Activated CD4-positive, alpha-beta T cell treated with anti-CD3 and anti-CD28 coated beads for 24 hours (primary cell): ENCODE data around the gene RALGAPA2.
A peak's percentile ranks its signal among the peaks of the same experiment; 100 is the strongest.

Experiments used
- DNase-seq, 2 donors: peaks; one replicate each; pipeline ENCODE4 v3.0.0-alpha.2; 2020; ENCODE audit warnings: low read depth in 2 of 2

RALGAPA2 gene

GRCh38 chr20:20404633-20405032, 307.8 kb downstream of the RALGAPA2 start:
- DNase-seq, result no peak

- no peak for DNase-seq
Measured at GRCh38 chr20:20401991-20402390, 310.5 kb downstream of the RALGAPA2 start.

- DNase-seq, result no peak
Measured at GRCh38 chr20:20399531-20400500, 312.6 kb downstream of the RALGAPA2 start.

- no peak for DNase-seq
Measured at GRCh38 chr20:20398123-20398522, 314.3 kb downstream of the RALGAPA2 start.

DNA sequence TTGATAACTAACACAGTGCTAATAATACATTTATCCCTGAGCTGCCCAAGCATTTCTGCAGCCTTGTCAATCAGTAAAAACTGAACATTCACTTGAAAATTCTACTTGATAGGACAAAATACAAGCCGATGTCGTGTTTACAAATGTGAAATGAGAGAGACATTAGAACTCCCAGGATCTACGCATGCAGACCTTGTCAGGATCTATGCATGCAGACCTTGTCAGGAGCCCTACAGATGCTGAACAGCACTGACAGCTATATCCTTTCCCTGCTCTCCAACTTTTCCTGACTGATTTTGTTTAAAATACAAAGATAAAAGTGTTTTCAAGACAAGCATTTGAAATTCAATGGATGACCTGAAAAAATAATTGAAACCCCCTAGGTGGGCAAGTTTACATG, 315.6 kb downstream of the RALGAPA2 start:
- DNase-seq, result no peak

DNA sequence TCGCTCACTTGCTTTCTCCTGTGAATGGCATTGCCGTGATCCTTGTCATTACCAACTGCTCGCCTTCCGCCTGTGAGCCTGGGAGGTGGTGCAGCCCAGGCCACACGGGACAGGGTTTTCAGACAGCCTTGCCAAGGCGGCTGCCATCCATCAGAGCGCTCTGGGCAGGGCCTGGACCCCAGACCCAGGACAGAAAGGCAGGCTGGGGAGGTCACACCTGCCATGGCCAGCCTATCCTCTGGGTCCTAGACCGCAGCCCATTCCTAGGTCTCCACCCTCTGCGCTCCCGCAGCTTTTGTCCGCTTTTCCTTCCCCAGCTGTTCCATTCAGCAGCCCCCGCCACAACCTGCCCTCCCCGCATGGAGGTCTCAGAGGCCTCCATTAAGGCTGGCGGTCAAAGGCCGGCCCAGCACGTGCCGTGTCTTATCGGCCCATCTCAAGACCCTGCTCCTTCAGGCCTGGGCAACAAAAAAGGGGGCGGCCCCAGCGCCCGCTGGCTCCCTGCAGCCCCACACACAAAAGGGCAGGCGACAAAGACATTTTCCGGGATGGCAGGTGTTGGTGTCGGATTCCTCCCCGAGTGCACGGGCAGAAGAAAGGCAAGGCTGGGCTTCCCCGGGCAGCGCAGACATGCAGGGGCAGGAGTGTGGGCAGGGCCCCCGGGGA, 316.4 kb downstream of the RALGAPA2 start:
- no peak for DNase-seq

GRCh38 chr20:20395087-20395486, 317.4 kb downstream of the RALGAPA2 start:
- DNase-seq, result no peak

DNA sequence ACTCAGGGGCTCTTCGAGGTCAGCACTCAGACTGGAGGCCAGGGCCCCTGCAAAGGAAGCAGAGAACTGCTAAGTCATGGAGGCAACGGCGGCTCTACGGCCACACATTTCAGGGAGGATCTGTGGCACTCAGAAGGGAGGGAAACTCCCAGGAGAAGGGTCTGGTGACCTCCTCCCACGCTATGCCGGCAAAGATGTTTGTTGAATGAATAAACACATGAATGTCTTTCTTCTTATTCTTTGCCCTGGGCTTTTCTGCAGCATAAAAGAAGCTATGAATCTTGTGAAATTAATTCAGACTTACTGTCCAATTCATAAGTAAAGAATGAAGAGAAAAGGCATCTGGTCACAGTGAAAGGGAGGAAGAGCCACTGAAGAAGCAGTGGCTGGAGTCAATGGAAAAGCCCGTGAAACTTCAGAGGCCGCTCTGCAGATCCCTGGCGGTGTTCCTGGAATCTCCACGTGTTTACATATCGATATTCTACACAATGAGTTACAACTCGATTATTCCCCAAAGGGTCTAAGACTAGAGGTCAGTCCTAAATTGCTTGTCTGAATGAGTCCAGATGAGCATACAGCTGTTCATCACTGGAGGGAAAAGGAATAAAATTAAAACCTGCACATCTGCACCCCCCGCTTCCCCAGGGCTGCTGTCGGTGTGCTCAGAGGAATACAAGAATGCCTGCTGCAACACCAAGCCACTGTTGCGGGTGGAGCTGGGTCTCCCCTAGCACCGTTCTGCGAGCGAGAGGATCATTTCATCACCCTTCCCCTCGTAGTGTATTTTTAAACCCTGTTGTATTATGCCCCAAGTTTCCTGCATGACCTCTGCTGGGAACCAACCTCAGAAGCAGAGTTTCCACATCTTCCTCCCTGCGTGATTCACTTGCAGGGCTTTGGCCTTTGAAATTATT, 319.0 kb downstream of the RALGAPA2 start:
- DNase-seq, result no peak

DNA sequence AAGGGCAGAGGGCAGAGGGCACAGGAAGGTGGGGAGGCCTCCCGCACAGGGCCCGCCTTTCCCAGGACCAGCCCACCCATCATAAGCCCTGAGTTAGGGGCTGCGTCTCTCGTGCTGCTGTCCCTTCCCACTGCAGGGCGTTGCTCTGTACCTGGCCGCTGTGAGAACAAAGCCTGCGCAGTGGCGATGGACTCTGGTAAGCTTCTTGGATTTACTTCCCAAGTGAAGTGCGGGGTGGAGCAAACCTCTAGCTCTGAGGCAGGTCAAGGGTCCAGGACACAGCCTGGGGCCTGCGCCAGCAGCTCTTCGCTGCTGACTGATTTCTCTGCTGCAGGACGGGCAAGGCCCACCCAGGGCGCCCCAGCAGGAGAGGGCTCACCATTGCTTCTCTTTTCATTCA, 320.7 kb downstream of the RALGAPA2 start:
- no peak for DNase-seq

DNA sequence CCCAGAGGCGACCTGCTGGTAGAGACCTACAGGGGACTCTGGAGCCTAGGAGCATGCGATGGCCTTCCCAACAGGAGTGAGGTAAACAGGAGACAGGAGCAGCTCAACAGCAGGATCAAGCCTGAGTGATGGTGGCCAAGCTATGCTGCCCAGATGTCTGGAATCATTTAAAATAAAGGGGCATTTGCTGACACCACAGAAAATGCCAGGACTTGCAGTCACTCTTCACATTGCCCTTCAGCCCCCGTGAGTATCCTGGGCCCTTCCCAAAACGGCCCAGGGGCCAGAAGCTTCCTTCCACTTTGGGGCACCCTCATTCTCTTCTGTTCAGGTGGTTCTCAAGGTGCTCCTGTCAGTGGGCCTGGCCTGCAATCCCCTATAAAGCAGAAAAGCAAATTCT, 321.3 kb downstream of the RALGAPA2 start:
- DNase-seq, result no peak

- no peak for DNase-seq
Measured at GRCh38 chr20:20390393-20390792, 322.1 kb downstream of the RALGAPA2 start.

DNA sequence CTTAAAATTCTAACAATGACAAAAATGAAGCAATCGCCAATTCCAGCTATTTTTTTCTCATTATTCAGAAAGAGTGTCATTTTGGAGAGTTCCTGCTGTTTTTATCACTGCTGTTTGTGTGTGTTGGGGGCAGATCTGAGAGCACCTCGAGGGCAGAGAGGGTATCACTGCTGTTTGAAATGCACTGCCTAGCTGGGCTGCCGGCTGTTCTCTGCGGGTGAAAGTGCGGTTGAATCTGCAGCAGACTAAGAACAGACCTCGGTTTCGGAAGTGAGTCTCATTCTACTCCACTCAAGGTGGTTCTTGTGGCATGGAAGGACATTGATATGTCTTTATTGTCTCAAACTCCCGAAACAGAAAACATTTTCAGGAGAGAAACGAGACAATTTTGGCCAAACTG, 326.3 kb downstream of the RALGAPA2 start:
- no peak for DNase-seq

DNA sequence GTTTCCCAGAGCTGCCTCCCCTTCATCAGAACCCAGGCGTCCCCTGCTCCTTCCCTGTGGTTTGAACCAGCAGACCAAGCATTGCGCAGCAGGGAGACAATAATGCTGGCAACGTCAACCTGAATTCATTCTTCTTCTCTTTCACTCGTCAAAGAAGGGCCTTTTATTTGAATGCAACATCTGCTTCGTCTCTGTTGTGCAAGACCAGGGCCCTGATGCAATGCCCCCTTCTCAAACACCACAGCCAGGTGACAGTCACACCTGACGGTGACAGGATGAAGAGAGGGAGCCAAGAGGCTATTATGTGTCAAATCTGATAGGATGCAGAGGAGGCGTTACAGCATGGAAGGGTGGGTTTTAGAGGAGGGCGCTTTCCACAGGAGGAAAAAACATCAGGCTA, 336.6 kb downstream of the RALGAPA2 start:
- DNase-seq, result no peak

DNA sequence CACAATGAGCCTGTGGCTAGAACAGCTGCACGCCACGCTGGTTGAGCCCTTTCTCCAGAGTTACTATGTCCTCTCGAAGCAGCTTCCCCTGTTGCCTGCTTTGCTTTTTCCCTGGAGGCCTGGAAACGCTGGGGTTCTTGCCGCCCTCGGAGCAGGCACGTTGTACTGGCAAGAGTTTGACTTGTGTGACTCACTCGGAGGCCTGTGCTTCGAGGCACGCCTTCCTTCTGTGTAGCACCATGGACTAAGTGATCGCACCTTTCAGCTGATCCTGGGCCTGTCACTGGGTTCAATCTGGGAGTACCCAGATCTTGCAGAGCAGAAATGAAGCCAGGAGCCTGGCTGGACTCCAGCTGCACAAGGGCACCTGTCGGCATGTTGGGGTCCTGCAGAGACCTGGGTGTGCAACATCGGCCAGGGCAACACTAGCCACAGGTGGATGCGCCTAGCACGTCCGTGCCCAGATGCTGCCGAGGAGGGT, 339.3 kb downstream of the RALGAPA2 start:
- no peak for DNase-seq

DNA sequence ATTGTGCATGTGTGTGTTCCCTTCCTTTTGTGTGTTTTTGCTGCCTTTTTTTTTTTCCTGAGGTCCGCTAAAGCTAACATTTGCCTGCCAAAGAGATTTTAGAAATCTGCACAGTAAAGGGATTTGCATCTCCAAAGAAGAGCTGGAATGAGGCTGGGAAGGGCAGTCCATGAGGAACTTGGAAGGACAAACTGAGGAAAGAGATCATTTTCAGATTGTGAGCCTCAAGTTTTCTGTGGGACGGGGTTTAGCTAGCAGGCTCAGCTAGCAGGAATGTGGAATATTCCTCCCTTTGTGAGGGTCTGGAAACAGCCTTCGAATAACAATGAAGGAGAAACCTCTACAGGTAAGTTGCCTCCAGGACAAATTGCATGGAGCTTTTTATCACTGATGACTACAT, 340.8 kb downstream of the RALGAPA2 start:
- DNase-seq, result no peak

- DNase-seq, result no peak
Measured at GRCh38 chr20:20371083-20371482, 341.4 kb downstream of the RALGAPA2 start.

- no peak for DNase-seq
Measured at GRCh38 chr20:20370094-20370575, 342.3 kb downstream of the RALGAPA2 start.

DNA sequence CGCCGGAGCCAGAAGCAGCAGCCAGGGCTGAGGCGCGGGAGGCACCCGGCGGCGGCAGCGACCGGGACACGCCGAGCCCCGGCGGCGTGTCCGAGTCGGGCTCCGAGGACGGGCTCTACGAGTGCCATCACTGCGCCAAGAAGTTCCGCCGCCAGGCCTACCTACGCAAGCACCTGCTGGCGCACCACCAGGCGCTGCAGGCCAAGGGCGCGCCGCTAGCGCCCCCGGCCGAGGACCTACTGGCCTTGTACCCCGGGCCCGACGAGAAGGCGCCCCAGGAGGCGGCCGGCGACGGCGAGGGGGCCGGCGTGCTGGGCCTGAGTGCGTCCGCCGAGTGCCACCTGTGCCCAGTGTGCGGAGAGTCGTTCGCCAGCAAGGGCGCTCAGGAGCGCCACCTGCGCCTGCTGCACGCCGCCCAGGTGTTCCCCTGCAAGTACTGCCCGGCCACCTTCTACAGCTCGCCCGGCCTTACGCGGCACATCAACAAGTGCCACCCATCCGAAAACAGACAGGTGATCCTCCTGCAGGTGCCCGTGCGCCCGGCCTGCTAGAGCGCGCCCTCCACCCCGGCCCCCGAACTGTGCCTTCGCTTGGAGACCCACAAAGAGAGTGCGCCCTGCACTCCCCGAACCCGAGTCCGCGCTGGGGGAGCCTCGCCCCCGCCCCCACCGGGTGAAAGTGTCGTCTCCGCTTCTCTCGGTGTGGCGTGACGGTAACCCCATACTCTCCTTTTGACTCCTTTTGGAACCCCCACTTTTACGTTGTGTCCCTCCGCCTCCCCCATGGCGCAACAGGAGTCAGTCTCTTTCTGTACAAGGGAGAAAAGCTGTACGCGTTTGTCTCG, 343.0 kb downstream of the RALGAPA2 start:
- peak in 1 of 2 donors; percentile 18 for DNase-seq

GRCh38 chr20:20368418-20369249, 343.8 kb downstream of the RALGAPA2 start:
- no peak for DNase-seq
